GM20000 (cell line): ENCODE measurements around the gene PAK1.

ENCODE experiments used
- DNase-seq: peaks from one replicate; pipeline ENCODE4 v3.0.0; 2012; ENCODE audit warnings: low spot score
- CTCF ChIP-seq: IDR thresholded peaks from 2 replicates; pipeline ENCODE4 v1.5.1; 2012; ENCODE audit warnings: mild to moderate bottlenecking, control low read depth; ENCODE audit errors: extremely low read depth, missing control alignments

PAK1 gene

GRCh38 chr11:77416357-77416756 lies 57.5 kb downstream of the PAK1 start:
- TF ChIP-seq CTCF: no peak
- no peak for DNase-seq

DNA sequence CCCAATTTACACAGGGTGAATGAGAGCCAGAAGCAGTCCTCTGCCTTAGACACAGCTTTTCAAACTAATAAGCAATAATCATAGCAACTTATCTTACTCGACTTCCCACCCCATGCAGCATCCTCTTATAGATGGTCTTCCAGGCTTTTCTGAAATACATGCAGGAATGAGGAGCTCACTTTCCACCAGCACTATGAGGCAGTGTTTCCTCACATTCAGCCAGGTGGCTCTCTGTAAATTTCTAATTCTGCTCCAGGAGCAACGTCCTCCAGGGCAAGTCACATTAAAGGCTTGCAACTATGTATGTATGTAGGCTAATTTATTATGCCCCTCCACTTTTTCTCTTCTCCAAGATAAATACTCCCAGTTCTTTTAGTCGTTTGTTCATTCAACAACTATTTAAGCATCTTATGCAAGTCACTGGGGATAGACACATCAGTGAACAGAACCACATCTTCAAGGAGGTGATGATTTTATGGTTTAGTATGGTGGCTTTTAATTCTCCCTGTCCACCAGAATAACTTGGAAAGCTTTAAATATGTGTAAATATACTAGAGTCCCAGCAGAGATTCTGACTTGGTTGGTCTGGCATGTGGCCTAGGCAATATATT lies 59.9 kb downstream of the PAK1 start:
- no peak for TF ChIP-seq CTCF
- no peak for DNase-seq

DNA sequence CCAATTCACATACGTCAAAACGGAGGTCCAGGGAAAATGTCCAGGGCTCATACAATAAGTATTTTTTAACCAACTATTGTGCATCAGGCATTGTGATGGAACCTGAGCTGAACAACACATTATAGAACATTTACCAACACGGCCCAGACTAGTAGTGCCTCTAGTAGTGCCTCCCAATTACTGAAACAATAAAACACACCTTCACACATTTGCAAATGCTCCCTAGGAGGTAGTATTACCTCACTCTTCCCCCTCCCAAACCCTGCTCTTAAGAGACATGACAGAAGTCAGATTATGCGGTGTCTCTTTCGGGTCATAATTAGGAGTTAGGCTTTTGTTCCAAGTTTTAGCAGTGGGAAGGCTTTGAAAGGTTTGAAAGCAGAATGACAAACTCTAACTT lies 61.1 kb downstream of the PAK1 start:
- no peak for DNase-seq
- TF ChIP-seq CTCF: no peak

DNA sequence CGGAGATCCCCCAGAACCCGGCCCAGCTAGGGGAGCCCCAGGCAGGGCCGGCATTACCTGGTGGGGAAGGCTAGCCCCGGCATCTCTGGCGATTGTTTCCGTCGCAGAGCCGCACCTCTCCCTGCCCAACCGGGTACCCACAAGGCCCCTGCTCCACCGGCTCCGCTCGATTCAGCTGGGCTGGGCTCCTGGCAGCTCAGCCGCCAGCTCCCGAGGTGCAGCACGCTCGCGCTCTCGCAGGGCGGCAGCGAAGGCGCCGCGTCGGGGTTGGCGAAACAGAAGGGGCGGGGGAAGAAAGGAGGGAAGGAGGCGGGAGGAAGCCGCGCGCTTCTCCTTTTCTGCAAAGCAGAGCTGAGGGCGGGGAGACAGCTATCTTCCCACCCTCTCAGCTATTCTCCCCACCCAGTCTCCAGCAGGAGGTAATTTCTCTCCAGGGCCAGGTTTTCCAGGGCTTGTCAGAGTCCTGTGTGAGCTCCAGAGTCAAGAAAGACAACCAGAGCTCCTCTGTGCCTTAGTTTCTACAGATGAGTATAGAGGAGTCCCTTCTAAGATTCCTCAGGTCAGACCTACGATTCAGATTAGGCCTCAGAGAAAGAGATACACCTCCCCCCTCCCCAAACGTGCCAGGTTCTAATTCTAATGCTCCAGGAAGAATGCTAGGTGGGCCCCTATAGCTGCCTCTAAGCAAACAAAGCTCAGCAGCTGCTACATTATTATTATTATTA lies 62.0 kb downstream of the PAK1 start:
- peak; percentile 80 for DNase-seq
- no peak for TF ChIP-seq CTCF

- peak; percentile 41 for DNase-seq
- TF ChIP-seq CTCF: no peak
These were observed 62.7 kb downstream of the PAK1 start for GRCh38 chr11:77411137-77411707.

- TF ChIP-seq CTCF: no peak
- no peak for DNase-seq
These were observed 63.6 kb downstream of the PAK1 start for GRCh38 chr11:77410076-77410827.

GRCh38 chr11:77409046-77409445 lies 64.8 kb downstream of the PAK1 start:
- DNase-seq: no peak
- no peak for TF ChIP-seq CTCF
